NCI-H748 treated with DMSO at 0.1 percent for 48 hours (cell line): ENCODE measurements around the gene PIH1D1.

Source experiments
- DNase-seq: peaks from one replicate; lab custom pipeline; 2025; lab: John Stamatoyannopoulos, UW

PIH1D1 gene

DNA sequence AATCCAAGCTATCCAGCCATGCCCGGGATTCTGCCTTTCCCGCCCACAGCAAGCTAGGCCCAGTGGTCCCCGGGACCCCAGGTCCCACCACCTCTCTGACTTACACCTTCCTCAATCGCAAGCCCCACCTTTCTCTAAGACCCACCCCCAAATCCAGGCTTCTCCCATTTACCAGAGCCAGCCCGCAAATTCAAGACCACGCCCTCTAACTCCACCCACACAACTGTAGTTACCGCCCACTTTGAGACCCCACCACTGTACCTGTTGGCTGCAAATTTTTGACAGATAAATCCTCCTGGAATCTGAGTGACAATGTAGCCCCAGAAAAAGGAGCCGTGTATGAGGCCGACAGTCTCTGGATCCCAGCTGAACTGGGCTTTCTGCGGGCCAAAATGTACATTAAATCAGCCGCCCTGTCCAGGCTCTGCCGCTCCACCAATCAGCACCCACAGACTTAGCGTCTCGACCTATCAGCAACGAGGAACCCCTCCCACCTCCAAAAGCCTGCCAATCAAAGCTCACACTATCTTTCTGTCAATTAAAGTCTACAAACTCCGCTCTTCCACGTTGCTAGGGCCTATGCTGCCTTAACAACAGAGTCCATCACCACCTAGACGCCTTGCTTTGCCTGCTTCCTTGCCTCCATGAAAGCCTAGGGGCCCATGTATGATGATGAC is 16.6 kb downstream of the PIH1D1 start:
- DNase-seq = no peak

DNA sequence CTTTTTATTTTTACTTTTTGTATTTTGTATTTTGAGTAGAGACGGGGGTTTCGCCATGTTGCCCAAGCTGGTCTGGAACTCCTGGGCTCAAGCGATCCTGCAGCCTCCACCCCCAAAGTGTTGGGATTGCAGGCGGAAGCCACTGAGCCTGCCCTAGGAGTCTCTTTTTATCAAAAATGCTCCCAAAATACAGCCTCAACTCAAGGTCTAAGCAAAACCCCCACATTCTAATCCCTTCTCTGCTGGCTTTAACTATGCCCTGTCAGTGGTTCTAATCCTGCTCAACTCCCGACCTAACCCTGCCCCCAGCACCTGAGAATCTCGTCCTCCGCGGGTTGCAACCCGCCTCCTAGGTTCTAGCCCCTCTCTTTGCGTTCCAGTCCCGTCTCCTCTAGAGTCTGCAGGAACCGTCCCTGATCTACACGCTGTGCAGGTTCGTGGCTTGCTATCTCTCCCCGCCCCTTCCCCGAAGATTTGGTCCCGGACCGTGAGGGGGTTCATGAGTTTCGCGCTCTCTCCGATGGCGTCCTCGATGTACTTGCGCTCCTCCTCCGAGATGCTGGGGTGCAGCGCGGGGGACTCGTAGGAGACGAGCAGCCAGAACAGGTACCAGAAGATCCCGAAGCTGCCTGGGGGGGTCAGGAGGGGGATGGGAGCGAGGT is 18.2 kb downstream of the PIH1D1 start:
- DNase-seq = no peak

DNA sequence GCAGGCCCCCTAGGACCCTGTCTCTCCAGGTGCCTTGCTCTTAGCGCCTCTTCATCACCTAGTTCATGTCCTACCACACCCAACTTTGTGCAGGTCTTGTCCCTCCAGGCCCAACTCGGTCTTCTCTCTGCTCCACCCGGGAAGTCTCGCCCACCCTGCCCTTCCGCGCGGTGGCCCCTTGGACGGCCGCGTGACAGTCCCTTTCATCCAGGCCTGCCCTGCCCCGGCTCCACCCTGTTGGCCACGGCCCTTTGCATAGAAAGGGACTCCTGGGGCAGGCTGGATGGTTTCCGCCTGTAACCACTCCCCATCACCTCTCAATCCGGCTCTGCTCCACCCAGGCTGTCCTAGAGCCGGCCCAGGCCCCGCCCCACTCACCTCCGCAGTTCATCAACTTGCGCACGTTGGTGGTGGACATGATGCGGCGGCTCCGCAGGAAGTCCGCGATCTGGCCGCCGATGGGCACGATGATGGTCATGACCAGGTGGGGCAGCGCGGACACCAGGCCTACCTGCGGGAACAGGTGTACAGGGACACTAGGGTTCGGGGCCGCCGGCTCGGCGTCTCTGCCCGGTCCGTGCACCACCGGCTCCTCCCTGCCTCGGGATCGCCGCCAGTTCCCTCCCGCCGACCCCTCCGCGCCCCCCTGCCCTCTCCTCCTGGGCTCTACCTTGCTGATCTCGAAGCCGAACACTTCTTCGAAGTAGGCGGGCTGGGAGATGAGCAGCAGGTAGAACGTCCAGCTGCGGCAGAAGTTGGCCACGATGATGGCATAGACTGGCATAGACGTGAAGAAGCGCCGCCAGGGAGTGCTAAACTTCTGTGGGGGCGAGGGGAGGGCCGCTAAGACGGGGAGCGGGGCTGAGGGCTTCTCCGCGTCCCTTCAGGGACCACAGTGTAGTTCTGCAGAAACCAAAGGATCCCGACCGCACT is 19.2 kb downstream of the PIH1D1 start:
- no peak for DNase-seq

DNA sequence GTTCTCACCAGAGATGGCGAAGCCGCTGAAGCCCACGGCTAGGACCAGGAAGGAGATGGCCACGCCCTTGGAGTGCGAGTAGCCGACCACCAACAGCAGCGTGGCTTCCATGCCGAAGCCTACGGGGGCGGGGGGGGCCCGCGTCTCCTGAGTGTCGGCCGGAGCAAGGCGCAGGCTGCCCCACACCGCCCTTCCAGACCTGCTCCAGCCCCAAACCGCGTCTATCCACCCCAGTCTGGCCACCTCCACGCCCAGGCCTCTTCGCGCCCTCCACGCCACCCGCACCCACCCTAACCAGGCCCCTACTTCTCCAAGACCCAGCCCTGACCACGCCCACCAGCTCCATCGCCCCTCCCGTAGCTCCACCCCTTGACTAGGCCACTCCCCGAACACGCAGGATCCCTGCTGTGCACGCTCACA is 20.3 kb downstream of the PIH1D1 start:
- DNase-seq = no peak

DNA sequence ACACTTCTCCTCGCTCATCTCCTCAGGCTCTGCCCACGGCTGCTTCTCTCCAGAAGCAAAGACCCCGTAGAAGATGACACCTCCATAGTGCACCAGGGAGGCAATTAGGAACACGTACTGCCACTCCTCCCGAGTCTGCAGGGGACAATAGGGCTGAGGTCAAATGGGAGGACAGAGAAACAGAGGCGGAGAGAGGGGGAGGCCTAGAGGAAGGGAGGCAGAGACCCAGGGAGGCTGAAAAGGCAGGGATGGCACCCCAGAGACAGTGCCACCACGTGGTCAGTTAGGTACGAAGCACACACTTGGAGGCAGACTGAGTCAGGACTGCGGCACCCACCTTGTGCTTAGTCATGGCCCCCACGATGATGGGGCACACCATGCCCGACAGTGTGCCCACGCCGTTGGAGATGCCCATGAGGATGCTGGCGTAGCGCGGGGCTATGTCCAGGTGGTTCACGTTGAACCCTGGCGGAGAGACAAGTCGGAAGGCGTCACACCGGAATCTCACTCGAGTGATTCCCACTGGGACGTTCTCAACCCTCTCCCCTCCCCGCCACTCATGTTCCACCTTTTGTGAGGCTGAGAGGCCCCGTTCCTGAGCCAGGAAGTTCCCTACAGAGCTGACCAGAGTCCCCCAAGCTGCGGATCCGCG is 20.8 kb downstream of the PIH1D1 start:
- DNase-seq = no peak

DNA sequence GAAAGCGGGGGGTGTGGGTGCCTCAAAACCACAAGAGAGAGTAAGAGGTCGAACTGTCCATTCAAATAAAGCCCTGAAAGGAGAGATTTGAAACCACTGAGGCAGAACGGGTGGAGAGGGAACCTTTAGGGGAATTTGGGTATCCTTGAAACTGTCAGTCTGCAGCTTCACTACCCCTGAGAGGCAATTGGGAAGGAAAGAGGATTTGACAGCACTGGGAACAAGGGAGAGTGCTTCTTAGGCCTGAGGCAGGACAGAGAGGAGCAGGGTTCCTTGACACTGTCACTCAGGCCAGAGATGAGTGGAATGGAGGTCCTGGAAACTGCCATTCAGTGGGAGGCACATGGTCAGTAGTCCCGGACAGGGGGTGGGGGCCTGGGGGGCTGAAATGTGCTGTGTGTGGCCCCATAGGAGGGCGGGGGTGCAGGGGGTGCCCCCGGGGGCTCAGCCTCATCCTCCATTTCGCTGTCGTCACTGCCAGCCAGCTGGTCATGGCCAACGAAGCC is 21.4 kb downstream of the PIH1D1 start:
- DNase-seq = no peak

DNA sequence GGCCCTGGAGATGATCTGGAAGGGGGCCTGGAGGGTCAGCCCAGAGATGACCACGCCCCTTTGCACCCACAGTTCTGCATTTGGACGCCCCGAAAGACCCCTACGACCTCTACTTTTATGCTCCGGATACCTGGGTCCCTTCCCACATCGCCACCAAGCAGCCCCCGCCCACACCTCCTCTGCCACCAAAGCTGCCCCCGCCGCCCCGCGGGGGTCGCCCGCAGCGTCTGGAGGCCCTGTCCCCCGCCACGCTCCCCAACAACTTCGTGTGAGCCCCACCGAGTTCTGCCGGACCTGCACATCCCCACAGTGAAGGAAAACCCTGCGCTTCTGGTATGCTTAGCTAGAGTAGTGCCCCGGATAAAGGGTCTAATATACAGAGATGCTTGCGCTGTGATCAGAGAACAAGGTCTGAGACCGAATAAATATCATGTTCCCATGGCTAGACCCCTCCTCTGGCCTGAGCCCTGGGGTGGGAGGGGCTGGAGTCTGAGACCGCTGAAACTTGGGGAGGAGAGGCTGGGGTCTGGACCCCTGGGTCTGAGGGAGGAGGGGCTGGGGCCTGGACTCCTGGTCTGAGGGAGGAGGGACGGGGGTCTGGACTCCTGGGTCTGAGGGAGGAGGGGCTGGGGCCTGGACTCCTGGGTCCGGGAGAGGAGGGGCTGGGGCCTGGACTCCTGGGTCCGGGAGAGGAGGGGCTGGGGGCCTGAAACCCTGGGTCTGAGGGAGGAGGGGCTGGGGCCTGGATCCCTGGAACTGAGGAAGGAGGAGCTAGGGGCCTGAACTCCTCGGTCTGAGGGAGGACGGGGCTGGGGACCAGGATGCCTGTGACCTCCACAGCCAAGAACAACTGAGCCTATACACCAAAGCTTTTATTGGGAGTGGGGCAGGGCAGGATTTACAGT is 22.8 kb downstream of the PIH1D1 start:
- DNase-seq = no peak

DNA sequence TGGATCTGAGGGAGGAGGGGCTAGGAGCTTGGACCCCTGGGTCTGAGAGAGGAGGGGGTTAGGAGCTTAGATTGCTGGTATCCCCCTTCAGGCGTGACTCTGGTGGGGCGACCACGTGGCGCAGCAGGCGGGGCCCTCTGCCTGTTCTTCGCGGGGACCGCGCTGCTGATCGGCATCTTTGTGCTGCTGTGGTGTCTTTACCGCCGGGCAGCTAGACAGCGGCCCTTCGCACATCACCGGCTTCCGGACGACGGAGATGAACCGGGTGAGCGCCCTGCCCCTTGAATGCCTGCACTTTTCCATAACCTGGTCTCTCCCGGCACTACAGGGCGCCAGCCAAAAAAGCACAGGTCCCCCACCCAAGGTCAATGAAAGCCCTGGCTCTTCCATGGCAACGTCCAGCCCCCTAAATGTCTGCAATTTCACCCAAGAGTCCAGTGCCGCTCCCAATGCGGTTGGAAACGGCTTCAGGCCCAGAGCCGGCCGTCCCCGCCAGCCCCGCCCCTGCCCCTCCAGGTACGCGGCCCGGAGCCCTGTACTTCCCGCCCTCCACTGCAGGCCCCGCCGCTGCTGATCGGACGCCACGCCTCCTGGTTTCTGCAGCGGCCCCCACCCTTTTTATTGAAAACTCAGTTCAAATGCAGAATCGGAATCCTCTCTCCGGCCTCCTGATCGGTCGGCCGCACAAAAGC is 23.6 kb downstream of the PIH1D1 start:
- DNase-seq = peak; percentile 48

DNA sequence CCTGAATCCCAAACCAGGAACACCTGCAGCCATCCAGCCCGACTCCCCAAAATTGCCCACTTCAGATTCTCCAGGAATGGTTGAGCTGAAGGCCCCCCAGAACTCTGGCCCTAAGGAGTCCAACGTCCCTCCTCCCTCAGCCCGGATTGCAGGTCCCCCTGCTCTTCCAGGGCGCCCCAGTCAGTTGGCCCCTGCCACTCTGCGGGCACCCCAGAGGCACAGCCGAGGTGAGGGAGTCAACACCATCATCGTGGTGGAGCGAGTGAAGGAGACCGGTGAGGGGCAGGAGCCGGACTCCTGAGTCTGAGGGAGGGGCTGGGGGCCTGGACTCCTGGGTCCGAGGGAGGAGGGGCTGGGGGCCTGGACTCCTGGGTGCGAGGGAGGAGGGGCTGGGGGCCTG is 24.3 kb downstream of the PIH1D1 start:
- DNase-seq = no peak

DNA sequence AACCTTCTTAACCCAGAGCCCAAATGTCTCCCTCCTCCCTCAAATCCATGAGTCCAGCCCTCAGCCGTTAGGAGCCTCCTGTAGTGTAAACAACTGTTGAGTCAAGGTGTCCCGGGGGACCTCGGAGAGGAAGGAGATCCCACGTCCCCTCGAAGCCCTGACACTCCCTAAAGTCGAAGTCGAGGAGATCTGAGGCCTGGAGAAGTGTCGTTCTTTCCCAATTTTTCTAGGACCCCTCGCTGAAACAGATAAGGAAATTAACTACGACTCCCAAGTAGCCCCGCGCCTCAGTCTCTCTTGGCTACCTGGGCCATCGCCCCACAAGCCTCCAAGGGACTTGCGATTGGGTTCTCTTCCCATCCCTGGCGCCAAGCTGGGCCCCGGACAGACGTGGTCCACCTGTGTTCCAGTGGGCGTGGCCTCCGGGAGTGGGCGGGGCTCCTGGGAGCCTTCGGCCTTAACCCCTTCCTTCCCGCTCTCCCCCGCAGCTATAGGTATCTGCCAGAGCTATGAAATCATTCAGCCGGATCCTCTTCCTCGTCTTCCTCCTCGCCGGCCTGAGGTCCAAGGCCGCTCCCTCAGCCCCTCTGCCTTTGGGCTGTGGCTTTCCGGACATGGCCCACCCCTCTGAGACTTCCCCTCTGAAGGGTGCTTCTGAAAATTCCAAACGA is 25.6 kb downstream of the PIH1D1 start:
- no peak for DNase-seq

DNA sequence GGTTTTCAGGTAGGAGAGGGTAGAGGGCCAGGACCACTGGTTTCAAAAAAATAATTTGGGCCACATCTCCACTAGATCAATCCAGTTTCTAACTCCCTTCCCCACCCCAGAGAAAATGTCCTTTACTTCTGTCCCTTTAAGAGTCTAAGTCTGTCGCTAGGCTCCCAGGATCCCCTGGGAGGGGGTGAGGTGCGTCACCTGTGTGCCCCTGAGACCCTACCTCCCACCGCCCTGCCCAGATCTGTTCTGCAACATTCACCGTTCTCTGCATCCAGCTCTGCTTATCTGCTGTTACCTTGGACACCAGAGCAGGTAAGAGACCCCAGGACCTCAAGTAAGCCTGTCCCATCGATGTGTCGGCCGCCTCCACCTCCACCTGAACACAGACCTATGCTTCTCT is 26.4 kb downstream of the PIH1D1 start, which contains the start of gene GFY:
TSS of gene GFY (plus strand) at position 211 of the 400 bp plus-strand sequence. CDS start 1,043 bp downstream, outside the sequence.
- no peak for DNase-seq

DNA sequence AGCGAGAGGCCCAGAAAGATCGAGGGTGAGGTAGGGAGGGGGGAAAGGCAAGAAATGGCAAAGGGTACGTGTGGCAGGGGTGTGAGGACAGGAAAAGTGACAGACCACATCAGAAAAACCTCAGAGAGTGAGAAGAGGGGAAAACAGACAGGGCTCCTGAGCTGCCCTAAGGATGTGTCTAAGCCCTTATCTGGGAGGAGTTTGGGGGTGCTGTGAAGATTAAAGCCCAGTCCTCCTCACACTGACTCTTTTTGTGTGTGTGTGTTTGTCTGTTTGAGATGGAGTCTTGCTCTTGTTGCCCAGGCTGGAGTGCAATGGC is 27.7 kb downstream of the PIH1D1 start:
- no peak for DNase-seq

DNA sequence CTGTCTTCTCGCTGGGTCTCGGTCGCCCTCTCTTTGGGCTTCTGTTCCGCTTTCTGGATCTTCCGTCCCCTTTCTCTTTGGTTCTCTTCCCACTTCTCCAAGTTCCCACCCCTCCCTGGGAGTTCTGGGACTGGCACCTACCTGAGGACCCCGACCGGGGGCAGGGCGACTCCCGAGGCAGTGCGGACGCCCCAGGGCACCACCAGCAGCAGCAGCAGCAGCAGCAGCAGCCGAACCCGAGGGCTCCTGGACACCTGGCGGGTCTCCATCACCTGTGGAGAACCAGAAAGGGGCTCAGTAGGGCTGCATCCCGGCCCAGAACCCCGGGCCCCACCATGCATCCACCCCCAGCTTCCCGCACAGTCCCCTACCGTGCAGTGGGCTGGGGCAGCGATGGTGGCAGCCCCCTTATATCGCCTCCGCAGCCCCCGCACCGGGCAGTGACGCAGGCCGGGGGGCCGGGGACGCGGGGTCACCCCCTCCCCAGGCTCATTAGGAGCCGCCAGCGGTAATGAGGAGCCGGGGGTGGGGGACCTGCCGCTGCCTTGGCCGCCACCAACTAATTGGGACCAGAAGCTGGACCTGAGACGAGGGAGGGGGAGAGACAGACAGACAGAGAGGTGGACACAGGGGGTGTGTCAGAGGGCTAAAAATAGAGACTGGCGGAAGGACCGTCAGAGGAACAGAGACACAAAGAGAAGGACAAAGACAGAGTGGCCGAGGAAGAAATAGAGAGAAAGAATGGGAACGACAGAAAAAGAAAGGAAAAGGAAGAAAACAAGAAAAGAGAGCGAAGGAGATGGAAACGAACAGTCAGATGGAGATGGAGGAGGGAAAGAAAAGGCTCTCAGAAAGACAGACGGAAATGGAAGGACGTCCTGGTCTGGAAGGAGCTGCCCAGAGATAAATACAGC is 28.3 kb downstream of the PIH1D1 start, which contains the start of gene PTH2:
TSS of gene PTH2 (minus strand) at position 371 of the 914 bp plus-strand sequence. CDS start at position 269, 102 bp downstream.
- no peak for DNase-seq

DNA sequence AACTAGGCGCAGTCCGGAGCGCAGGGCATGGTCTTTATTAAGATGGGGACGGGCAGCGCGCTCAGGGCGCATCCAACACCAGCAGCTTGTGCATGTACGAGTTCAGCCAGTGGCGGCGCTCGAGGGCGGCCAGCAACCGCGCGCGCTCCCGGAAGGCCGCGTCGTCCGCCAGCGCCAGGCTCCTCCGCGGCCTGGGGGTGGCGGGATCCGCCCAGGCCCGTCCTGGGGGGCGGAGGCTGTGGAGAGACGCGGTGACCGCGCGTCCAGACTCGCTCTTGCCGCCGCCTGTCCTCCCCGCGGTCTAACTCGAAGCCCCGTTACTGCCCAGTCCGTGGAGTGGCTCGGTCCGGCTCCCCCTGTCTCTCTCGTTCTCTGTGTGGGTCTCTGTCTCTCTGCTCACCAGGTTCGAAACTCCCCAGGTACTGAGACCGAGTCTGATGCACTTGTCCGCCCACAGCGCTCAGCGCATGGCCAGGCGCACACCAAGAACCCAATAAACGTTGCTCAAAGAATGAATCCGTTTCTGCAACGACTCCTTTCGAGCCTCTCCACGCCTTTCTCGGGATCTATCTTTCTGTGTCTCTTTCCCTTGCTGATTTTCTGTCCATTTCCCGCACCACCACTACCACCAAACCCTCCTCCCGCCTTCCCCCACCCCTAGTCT is 29.1 kb downstream of the PIH1D1 start:
- DNase-seq = peak; percentile 21

DNA sequence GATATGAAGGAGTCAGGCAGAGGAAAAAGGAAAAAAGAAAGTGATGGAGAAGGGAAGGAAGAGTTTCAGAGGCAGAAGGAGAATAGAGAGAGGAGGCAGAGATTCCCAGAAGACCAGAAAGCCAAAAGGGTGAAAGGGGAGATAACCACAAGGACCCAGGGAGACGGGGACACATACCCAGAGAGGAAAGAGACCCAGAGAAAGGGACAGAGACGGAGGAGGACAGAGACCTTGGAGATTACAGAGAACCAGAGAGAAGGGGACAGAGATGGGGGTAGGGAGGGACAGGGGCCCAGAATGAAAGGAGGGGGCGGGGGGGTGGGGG is 29.8 kb downstream of the PIH1D1 start:
- no peak for DNase-seq

DNA sequence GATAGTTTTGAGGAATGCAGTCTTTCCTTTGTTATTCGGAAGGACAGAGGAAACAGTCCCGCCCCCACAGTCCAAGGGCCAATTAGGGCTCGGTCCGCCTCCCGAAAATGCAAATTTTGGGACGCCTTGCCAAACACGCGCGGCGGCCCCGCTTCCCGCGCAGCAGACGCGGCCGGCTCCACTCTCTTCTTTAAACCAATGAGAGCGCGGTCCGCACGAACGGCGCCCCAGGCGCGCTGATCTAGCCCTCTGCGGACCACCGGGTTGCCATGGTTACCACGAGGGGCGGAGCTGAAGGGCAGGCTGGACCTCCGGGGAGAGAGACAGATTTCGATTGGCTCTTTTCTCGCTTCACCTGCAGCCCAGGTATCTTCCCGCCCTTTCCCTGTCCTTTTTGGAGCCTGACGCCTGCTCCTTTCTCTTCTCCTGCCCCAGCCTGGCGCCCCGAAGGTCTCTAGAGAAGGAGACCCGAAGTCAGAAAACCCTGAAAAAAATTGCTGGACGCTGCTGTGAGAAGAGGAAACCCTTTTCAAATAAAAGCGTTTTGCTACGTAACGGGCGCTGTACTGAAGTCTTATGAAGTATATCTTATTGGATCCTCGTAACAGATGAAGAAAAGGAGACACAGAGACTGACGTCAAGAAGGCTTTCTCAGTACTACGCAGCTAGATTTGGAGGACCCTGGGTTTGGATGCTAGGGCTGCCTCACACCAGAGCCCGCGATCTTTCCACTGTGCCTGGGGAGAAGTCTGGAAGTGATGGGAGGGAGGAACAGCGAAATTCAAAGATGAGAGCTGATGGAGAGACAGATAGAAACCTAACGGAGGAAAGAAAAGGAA is 30.4 kb downstream of the PIH1D1 start:
- peak; percentile 96 for DNase-seq

DNA sequence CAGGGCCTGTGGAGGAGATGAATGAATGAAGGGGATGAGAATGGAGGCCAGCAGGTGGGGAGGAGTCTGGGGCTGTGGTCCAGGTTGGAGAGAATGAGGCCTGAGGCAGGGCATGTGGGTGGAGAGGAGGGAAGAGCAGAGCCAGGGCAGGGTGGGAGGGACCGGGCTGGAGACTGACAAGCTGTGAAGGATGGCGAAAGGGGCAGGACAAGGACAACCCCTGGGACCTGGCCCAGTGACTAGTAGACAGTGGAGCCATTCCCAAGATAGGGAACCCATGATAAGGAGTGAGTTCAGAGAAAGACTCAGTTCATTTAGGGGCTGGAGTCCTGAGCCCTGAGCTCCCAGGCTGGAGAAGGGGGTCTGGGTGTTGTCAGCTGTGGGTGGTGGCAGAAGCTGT is 31.4 kb downstream of the PIH1D1 start:
- no peak for DNase-seq
